ENCODE measurements around the gene CNDP2. TPM values are rescaled to one million over a fixed set of nuclear protein-coding genes. Genes with fewer than 3 reads are reported as not detected.
"Not testable (repeated sequence)": the region's sequence is repeated elsewhere in the genome, so short reads cannot be mapped to it uniquely, and the experiment has no call there.

CNDP2 gene
- total RNA-seq, 2 donors from 2014 or later = 211 to 212 TPM

DNA sequence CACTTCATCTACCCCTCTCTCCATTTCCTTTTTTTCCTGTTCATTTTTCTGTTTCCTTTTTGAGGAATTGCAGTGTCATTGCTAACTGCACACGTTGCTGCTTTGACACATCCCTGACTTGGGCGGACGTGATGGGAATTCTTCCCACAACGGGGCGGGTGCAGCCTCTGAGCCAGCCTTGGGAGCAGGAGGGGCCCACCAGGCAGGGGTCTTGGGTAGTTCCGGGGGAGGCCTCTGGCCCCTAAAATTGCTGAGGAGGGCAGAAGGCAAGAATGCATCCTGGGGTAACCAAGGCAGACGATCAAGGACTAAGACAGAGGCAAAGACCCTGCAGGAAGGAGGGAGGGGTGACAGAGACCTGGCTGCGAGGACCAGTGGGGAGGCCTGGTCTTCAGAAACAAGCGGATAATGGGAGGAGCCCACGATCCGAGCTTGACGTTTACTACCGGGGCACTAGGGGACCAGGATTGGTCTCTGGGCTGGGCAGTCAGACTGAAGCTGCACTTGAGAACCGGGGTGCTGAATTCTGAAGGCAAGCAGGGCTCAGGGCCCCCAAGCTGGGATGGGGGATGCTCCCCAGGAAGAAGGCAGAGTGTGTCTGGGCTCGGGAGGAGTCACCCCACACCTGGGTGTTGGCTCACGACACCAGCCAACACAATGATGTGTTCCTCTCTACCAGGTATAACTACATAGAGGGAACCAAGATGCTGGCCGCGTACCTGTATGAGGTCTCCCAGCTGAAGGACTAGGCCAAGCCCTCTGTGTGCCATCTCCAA lies 23.3 kb downstream of the CNDP2 start:
- Mint-ChIP-seq H3K4me1 (ENCODE audit: low read depth) (no peaks in the 10 kb centered on the region), H3K36me3 (ENCODE audit: insufficient read depth in 2 of 2) (peaks cover 7 to 18% of the 10 kb centered on the region in 2 donors), H3K27me3 (ENCODE audit: low read depth) (no peaks in the 10 kb centered on the region), H3K9me3 (no peaks in the 10 kb centered on the region), H3K27ac (no peak overlapping the region), H3K4me3 (no peak overlapping the region)
- ATAC-seq (replicated peaks in 1 of 2) = no peak
- no peak for DNase-seq

DNA sequence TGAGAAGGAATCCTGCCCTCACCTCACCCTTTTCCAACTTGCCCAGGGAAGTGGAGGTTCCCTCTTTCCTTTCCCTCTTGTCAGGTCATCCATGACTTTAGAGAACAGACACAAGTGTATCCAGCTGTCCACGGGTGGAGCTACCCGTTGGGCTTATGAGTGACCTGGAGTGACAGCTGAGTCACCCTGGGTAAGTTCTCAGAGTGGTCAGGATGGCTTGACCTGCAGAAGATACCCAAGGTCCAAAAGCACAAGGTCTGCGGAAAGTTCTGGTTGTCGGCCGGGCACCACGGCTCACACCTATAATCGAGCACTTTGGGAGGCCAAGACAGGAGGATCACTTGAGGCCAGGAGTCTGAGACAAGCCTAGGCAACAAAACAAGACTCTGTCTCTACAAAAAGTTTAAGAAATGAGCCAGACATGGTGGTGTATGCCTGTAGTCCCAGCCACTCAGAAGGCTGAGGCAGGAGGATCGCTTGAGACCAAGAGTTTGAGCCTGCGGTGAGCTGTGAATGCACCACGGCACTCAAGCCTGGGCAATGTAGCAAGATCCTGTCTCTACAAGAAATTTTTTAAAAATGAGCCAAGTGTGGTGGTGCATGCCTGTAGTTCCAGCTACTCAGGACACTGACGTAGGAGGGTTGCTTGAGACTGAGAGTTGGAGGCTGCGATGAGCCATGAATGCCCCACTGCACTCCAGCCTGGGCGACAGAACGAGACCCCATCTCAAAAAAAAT lies 24.1 kb downstream of the CNDP2 start:
- H3K4me3 Mint-ChIP-seq = no peak overlapping the region
- H3K36me3 Mint-ChIP-seq (ENCODE audit: insufficient read depth in 2 of 2) = peaks cover 7 to 18% of the 10 kb centered on the region in 2 donors
- no peaks in the 10 kb centered on the region for H3K4me1 Mint-ChIP-seq (ENCODE audit: low read depth)
- DNase-seq (no peak), ATAC-seq (replicated peaks in 1 of 2) (no peak)
- H3K27ac Mint-ChIP-seq = no peak overlapping the region
- no peaks in the 10 kb centered on the region for H3K9me3 Mint-ChIP-seq
- H3K27me3 Mint-ChIP-seq (ENCODE audit: low read depth) = no peaks in the 10 kb centered on the region

DNA sequence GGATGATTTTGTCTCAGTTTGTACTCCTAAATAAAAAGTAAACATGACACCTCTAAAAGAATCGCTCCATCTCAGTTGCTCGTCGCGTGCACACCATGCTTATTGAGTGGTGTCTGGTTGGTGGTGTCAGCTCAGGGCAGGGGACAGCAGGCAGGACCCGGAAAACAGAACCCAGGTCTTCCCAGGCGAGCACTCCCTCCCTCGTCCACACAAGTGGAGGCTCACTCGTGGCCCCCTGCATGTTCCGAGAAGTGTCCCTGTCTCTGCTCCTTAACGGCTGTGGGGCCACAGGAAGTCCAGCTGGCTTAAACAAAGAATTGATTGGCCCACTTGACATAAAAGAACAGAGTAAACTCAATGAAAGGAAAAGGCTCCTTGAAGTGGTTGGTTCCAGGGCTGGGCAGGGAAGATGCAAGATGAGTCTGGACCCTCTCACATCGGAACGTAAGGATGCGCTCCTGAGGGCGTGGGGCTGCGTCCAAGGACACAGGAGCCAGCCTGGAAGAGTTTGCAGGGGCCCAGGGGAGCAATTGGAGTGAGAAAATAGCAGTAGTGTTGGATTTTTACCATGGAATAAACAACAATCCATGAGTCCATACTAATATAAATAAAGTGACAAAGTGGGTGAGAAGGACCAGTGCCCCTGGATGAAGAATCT lies 25.0 kb downstream of the CNDP2 start:
- H3K27ac Mint-ChIP-seq = no peak overlapping the region
- H3K36me3 Mint-ChIP-seq (ENCODE audit: insufficient read depth in 2 of 2) = peaks cover 7 to 16% of the 10 kb centered on the region in 2 donors
- H3K4me1 Mint-ChIP-seq (ENCODE audit: low read depth) = no peaks in the 10 kb centered on the region
- ATAC-seq (replicated peaks in 1 of 2) = no peak
- H3K9me3 Mint-ChIP-seq = no peaks in the 10 kb centered on the region
- no peaks in the 10 kb centered on the region for H3K27me3 Mint-ChIP-seq (ENCODE audit: low read depth)
- no peak overlapping the region for H3K4me3 Mint-ChIP-seq
- DNase-seq = no peak

DNA sequence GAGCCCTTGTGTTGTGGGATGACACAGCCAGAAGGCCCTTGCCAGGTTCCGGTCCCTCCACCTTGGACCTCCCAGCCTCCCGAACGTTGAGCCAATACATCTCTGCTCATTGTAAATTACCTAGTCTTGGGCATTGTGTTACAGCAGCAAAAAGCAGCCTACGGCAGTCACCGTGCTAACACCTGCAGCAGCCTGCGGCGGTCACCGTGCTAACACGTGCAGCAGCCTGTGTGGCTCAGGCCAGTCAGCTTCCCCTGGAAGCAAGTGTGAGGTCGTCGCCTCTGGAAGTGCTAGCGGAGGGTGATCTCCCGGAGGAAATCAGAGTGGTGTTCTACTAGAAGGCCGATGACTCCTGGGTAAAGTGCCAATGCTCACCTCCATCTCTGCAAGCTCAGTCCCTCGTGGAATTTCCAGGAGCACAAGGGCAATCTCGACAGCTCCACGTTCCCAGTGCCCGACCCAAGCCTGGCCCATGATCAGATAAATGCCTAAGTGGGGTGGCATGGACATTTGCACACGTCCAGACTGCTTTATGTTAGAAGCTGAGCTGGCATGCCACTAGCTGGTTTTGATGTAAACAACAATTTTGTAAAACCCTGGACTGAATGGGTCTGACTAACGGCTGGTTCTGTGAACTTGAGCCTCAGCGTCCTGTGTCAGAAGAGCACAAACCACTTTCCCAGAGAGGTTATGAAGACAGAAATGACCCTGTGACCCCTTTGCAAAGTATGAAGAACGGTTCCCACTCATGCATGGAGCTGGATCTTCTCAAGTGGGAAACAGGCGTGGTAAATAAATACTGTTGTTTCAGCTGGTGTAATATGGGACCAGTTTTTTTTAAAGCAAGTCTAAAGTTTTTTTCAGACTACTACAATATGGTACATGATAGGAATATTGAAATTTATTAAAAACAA lies 26.7 kb downstream of the CNDP2 start:
- H3K4me3 Mint-ChIP-seq = no peak overlapping the region
- no peak overlapping the region for H3K27ac Mint-ChIP-seq
- peaks cover 5% of the 10 kb centered on the region for H3K27me3 Mint-ChIP-seq (ENCODE audit: low read depth)
- peaks cover 5 to 16% of the 10 kb centered on the region in 2 donors for H3K36me3 Mint-ChIP-seq (ENCODE audit: insufficient read depth in 2 of 2)
- no peaks in the 10 kb centered on the region for H3K4me1 Mint-ChIP-seq (ENCODE audit: low read depth)
- DNase-seq (no peak), ATAC-seq (replicated peaks in 1 of 2) (no peak)
- H3K9me3 Mint-ChIP-seq = no peaks in the 10 kb centered on the region

DNA sequence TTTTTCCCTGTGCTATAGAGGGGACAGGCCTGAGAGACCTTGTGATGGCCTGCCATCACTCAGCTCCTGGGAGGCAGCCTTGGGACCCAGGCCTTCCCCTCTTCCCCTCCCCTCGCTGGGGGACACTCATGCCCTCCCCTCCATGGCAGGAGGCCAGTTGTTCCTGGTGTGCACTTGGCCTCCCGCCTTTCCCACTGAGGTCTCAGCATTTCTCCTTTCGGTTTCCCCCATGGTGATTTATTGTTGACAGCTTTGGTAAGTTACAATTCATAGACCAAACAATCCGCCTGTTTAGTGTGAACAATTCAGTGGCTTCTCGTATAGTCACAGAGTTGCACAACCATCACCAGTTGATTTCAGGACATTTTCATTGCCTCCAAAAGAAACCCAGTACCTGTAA lies 27.9 kb downstream of the CNDP2 start:
- Mint-ChIP-seq H3K4me3 (no peak overlapping the region), H3K36me3 (ENCODE audit: insufficient read depth in 2 of 2) (peaks cover 5 to 16% of the 10 kb centered on the region in 2 donors), H3K4me1 (ENCODE audit: low read depth) (no peaks in the 10 kb centered on the region), H3K9me3 (no peaks in the 10 kb centered on the region), H3K27ac (no peak overlapping the region), H3K27me3 (ENCODE audit: low read depth) (peaks cover 9% of the 10 kb centered on the region)
- DNase-seq (no peak), ATAC-seq (replicated peaks in 1 of 2) (no peak)

DNA sequence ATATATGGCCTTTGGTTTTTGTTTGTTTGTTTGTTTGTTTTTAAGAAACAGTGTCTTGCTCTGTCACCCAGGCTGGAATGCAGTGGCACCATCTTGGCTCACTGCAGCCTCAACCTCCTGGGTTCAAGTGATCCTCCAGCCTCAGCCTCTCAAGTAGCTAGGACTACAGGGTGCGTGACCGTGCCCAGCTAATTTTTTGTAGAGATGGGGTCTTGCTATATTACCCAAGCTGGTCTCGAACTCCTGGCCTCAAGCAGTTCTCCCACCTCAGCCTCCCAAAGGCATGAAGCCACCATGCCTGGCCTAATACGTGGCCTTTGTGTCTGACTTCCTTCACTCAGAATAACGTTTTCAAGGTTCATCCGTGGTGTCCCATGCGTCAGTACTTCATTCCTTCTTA lies 28.8 kb downstream of the CNDP2 start:
- not testable (repeated sequence) for H3K27ac Mint-ChIP-seq; DNase-seq; ATAC-seq (replicated peaks in 1 of 2); H3K4me1 Mint-ChIP-seq (ENCODE audit: low read depth); H3K9me3 Mint-ChIP-seq; H3K4me3 Mint-ChIP-seq; H3K27me3 Mint-ChIP-seq (ENCODE audit: low read depth)
- H3K36me3 Mint-ChIP-seq (ENCODE audit: insufficient read depth in 2 of 2) = peaks cover 5 to 13% of the 10 kb centered on the region in 2 donors

DNA sequence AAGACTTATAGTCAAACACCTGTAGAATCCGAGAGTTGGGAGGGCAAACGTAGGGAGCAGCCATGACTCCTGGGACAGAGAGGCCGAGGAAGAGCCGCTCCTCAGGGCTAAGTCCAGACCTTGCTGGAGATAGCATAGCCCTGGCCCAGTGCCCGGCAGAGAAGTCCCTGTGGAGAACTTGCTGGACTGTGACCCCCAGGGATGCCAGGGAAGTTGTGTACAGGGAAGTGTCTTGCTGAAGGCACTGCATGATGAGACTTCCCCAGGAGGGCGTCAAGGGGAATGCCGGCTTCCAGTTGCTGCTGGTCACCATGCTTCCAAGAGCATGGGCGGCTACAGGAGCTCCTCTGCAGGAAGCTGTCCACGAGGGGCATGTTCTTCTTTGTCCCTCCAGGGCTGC lies 29.6 kb downstream of the CNDP2 start:
- H3K9me3 Mint-ChIP-seq = no peaks in the 10 kb centered on the region
- peaks cover 9% of the 10 kb centered on the region for H3K27me3 Mint-ChIP-seq (ENCODE audit: low read depth)
- H3K4me3 Mint-ChIP-seq = no peak overlapping the region
- no peaks in the 10 kb centered on the region for H3K4me1 Mint-ChIP-seq (ENCODE audit: low read depth)
- H3K36me3 Mint-ChIP-seq (ENCODE audit: insufficient read depth in 2 of 2) = peaks cover 2 to 7% of the 10 kb centered on the region in 2 donors
- no peak overlapping the region for H3K27ac Mint-ChIP-seq
- DNase-seq (no peak), ATAC-seq (replicated peaks in 1 of 2) (no peak)

DNA sequence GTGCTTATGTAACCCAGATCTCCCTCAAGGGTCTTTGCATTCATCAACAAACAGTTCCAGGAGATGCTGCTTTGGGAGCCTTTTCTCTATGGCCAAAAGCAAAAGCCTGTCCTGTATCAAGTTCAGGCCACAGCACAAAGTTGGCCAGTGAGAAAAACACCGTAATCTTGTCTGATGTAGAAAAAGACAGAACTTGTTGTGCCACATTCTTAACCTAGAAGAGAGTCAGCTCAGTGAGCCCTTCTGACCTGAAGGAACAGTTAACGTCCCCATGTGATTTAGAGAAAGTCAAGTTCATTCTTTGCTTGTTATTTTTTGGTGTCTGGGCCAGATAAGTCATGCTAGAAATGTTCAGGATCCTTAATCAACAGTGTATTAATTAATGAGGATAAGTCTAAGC lies 30.3 kb downstream of the CNDP2 start:
- Mint-ChIP-seq H3K27ac (no peak overlapping the region), H3K9me3 (no peaks in the 10 kb centered on the region), H3K36me3 (ENCODE audit: insufficient read depth in 2 of 2) (peaks cover 0 to under 1% of the 10 kb centered on the region in 2 donors), H3K4me1 (ENCODE audit: low read depth) (no peaks in the 10 kb centered on the region), H3K4me3 (no peak overlapping the region), H3K27me3 (ENCODE audit: low read depth) (peaks cover 9% of the 10 kb centered on the region)
- ATAC-seq (replicated peaks in 1 of 2) = no peak
- no peak for DNase-seq

DNA sequence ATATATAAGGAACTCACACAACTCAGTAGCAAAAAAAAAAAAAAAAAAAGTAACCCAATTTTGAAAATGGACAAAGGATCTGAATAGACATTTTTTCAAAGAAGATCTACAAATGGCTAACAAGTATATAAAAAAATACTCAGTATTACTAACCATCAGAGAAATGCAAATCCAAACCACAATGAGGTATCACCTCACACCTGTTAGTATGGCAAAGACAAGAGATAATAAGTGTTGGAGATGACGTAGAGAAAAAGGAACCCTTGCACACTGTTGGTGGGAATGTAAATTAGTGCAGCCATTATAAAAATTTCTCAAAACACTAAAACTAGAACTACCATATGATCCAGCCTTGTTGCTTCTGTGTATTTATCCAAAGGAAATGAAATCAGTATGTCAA lies 32.3 kb downstream of the CNDP2 start:
- no peak for ATAC-seq (replicated peaks in 1 of 2)
- Mint-ChIP-seq H3K27ac (no peak overlapping the region), H3K36me3 (ENCODE audit: insufficient read depth in 2 of 2) (no peaks in the 10 kb centered on the region), H3K4me3 (no peak overlapping the region), H3K9me3 (no peaks in the 10 kb centered on the region), H3K27me3 (ENCODE audit: low read depth) (peaks cover 9% of the 10 kb centered on the region), H3K4me1 (ENCODE audit: low read depth) (no peaks in the 10 kb centered on the region)
- DNase-seq = no peak

DNA sequence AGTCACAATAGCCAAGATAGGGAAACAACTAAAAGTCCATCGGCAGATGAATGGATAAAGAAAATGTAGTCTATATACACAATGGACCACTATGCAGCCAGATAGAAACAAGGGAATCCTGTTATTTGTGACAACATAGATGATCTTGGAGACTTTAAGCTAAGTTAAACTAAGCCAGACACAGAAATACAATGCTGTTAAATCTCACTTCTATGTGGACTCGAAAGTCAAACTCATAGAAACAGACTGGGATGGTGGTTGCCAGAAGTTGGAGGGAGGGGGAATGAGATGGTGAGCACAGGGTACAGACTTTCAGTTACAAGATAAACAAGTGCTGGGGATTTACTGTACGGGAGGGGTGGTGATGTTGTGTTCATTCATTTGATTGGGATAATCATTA lies 32.8 kb downstream of the CNDP2 start:
- Mint-ChIP-seq H3K36me3 (ENCODE audit: insufficient read depth in 2 of 2) (no peaks in the 10 kb centered on the region), H3K4me3 (no peak overlapping the region), H3K27ac (no peak overlapping the region), H3K9me3 (no peaks in the 10 kb centered on the region), H3K27me3 (ENCODE audit: low read depth) (peaks cover 9% of the 10 kb centered on the region), H3K4me1 (ENCODE audit: low read depth) (no peaks in the 10 kb centered on the region)
- DNase-seq (no peak), ATAC-seq (replicated peaks in 1 of 2) (no peak)

DNA sequence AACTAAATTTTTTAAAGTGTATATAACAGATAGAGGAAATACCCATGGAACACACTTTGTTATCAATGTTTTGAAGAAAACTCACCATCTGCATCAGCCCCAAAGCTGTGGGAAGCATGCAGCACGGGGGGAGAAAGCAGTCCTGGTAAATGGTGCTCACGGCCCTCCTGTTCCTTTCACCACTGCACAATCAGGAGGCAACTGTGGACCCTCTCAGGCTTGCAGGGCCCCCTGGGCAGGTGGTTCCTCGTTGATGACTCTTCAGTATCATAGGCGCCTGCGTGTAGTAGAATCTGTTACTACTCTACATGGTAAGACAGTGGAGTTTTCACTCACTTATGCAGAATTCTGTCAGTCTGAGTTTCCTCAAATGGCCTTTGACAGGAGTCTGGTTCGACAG lies 33.2 kb downstream of the CNDP2 start:
- H3K27me3 Mint-ChIP-seq (ENCODE audit: low read depth) = peaks cover 9% of the 10 kb centered on the region
- ATAC-seq (replicated peaks in 1 of 2) (no peak), DNase-seq (no peak)
- H3K4me1 Mint-ChIP-seq (ENCODE audit: low read depth) = no peaks in the 10 kb centered on the region
- H3K4me3 Mint-ChIP-seq = no peak overlapping the region
- H3K27ac Mint-ChIP-seq = no peak overlapping the region
- no peaks in the 10 kb centered on the region for H3K36me3 Mint-ChIP-seq (ENCODE audit: insufficient read depth in 2 of 2)
- H3K9me3 Mint-ChIP-seq = no peaks in the 10 kb centered on the region

DNA sequence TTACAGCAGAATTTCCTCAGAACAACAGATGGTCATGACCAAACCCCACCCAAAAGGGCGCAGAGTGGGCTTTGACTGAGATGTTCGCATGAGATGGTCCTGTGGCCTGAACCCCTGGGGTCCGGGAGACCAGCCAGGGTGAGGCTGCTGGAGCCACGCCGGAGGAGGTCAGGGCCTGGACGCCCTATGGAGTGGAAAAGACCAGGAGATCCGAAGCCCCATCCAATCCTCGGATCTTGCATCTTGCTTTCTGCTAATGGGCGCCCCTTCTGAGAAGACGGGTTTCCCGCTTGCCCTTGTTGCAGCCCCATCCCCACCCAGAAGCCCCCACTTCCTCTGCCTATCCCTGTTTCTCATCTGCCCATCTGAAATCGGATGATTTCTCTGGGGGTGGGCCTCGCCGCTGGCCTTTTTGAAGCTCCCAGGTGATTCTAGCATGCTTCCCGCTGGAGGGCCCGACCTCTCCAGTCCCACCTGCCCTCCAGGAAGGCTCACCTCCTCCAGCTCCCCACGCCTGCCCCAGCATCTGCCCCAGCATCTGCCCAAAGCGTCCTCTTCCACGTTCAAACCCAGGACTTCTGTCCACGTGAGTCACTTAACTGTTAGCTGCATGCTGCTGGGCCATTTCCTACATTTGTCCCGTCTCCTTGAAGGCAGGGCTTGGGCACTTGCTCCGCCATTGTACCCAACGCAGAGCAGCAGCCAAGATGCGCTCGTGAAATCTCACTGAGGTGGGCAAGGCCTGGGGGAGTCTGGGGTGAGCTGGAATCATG lies 33.8 kb downstream of the CNDP2 start:
- Mint-ChIP-seq H3K27ac (no peak overlapping the region), H3K9me3 (no peaks in the 10 kb centered on the region), H3K36me3 (ENCODE audit: insufficient read depth in 2 of 2) (no peaks in the 10 kb centered on the region), H3K4me1 (ENCODE audit: low read depth) (no peaks in the 10 kb centered on the region), H3K4me3 (no peak overlapping the region), H3K27me3 (ENCODE audit: low read depth) (peaks cover 9% of the 10 kb centered on the region)
- ATAC-seq (replicated peaks in 1 of 2) = no peak
- no peak for DNase-seq

Measured in activated T-cell treated with anti-CD3 and anti-CD28 coated beads, Interleukin-2, amount 50 U/mL, for 72 hours (primary cell).